Activated B cell treated with CpG ODN at 0.5 μM for 24 hours (primary cell): ENCODE results near the gene LAMB3. TPM values are rescaled to one million over a fixed set of nuclear protein-coding genes. Genes with fewer than 3 reads are reported as not detected.

ENCODE experiments used
- ATAC-seq: fragments of 200-7000 bp; cut with Tn5 transposase; one replicate; pipeline ENCODE4 v1.10.0; 2021; ENCODE audit warnings: low read depth, mild to moderate bottlenecking, moderate library complexity
- CTCF ChIA-PET: fragments of 350-600 bp; sonication (Branson Sonifier 250); formaldehyde crosslinking; loops from one replicate; lab custom pipeline; 2021; ENCODE audit warnings: antibody characterized with exemption; lab: Charles Lee
- POLR2A ChIA-PET: fragments of 350-600 bp; sonication (Branson Sonifier 250); formaldehyde crosslinking; loops from one replicate; lab custom pipeline; 2021; ENCODE audit warnings: antibody characterized with exemption; lab: Charles Lee
- DNase-seq: peaks from one replicate; pipeline ENCODE4 v3.0.0; 2022
- H3K27ac Mint-ChIP-seq: one replicate; pipeline ENCODE4 v1.8.0; 2020; ENCODE audit warnings: mixed read lengths
- H3K27me3 Mint-ChIP-seq: one replicate; pipeline ENCODE4 v1.8.0; 2021; ENCODE audit warnings: mixed read lengths
- H3K36me3 Mint-ChIP-seq: one replicate; pipeline ENCODE4 v1.8.0; 2021; ENCODE audit warnings: low read depth, mixed read lengths
- H3K4me1 Mint-ChIP-seq: one replicate; pipeline ENCODE4 v1.8.0; 2021; ENCODE audit warnings: mixed read lengths
- H3K4me3 Mint-ChIP-seq: one replicate; pipeline ENCODE4 v1.8.0; 2020; ENCODE audit warnings: mild to moderate bottlenecking, mixed read lengths
- H3K9me3 Mint-ChIP-seq: one replicate; pipeline ENCODE4 v1.8.0; 2020; ENCODE audit warnings: mixed read lengths
- intact Hi-C: fragments of 100-400 bp; cut with micrococcal nuclease; formaldehyde crosslinking; loops from one replicate; pipeline ENCODE4 v1.15.1; 2024
- total RNA-seq: library from RNA; stranded (reverse); gene quantifications from 2 replicates; pipeline ENCODE4 v1.2.3, GENCODE V29; 2022
- TF ChIP-seq, protein P1 (sequence below): fragments of 200-600 bp; IDR thresholded peaks from one replicate; pipeline ENCODE4 v1.8.0; 2022; ENCODE audit warnings: antibody characterized with exemption, mild to moderate bottlenecking

LAMB3 gene
- total RNA-seq, 1 donor from 2014 or later = 0.35 TPM

DNA sequence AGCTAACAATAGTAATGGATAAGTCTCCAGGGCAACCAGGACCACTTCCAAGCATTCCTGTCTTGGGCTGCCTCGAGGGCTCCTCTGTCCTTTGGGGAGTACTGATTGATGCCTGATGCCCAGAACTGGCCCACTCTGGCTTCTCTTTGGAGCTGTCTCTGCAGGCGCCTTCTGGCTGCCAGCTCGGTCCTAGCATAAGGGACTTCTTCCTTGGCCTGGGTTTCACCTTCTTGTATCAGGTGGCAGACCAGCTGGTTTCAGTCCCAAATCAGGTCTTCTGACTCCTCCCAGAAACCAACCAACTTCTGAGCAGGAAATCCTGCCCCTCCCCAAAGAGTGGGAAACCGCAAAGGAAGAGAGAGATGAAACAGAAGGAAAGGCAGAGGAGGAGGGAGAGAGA lies 33.6 kb upstream of the LAMB3 start:
- TF ChIP-seq, protein P1, sequence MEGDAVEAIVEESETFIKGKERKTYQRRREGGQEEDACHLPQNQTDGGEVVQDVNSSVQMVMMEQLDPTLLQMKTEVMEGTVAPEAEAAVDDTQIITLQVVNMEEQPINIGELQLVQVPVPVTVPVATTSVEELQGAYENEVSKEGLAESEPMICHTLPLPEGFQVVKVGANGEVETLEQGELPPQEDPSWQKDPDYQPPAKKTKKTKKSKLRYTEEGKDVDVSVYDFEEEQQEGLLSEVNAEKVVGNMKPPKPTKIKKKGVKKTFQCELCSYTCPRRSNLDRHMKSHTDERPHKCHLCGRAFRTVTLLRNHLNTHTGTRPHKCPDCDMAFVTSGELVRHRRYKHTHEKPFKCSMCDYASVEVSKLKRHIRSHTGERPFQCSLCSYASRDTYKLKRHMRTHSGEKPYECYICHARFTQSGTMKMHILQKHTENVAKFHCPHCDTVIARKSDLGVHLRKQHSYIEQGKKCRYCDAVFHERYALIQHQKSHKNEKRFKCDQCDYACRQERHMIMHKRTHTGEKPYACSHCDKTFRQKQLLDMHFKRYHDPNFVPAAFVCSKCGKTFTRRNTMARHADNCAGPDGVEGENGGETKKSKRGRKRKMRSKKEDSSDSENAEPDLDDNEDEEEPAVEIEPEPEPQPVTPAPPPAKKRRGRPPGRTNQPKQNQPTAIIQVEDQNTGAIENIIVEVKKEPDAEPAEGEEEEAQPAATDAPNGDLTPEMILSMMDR = no peak
- no peaks in the 10 kb centered on the region for H3K36me3 Mint-ChIP-seq
- DNase-seq (no peak), ATAC-seq (no peak)
- no peaks in the 10 kb centered on the region for H3K9me3 Mint-ChIP-seq
- H3K27ac Mint-ChIP-seq = no peak overlapping the region
- H3K4me1 Mint-ChIP-seq = no peaks in the 10 kb centered on the region
- ChIA-PET POLR2A (no interaction called here), CTCF (interaction anchor here (1.8 kb wide), 1 partner anchor 10 kb away, joined by 5 read pairs; the partner anchor contains the start of gene G0S2)
- intact Hi-C loops = no loop called here
- peaks cover 20% of the 10 kb centered on the region for H3K27me3 Mint-ChIP-seq
- H3K4me3 Mint-ChIP-seq = no peak overlapping the region

DNA sequence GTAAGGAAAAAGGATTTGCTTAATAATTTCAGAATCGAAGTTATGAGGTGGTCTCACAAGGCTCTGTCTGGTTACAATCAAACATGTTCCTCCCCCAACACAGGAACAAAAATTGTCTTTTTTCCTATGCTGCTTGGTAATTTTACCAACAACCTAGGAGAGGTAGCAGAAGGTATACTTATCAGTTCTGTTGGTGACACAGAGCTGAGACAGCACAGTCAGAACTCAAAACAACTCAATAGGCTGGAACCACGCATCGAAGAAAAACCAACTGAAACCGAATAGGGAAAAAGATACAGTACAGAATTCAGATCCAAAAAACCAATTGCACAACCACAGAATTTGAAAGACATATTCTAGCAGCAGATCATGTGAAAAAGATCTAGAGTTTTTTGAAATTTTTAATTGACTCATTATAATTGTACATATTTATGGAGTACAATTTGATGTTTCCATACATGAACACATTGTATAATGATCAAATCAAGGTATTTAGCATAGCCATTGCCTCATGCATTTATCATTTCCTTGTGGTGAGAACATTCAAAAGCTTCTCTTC lies 26.8 kb upstream of the LAMB3 start:
- intact Hi-C loops = no loop called here
- POLR2A ChIA-PET = no interaction called here
- H3K27ac Mint-ChIP-seq = no peak overlapping the region
- H3K36me3 Mint-ChIP-seq = no peaks in the 10 kb centered on the region
- H3K9me3 Mint-ChIP-seq = no peaks in the 10 kb centered on the region
- no peak for DNase-seq
- H3K4me3 Mint-ChIP-seq = no peak overlapping the region
- TF ChIP-seq, protein P1 = no peak
- CTCF ChIA-PET = no interaction called here
- no peak for ATAC-seq
- peaks cover 60% of the 10 kb centered on the region for H3K27me3 Mint-ChIP-seq
- peaks cover 20% of the 10 kb centered on the region for H3K4me1 Mint-ChIP-seq

GRCh38 chr1:209675565-209676154 lies 23.4 kb upstream of the LAMB3 start:
- peaks cover 54% of the 10 kb centered on the region for H3K27me3 Mint-ChIP-seq
- CTCF ChIA-PET = interaction anchor here (1.0 to 1.4 kb wide), 2 partner anchors 10 to 48 kb away, joined by 3 to 5 read pairs; no protein-coding TSS in a partner anchor
- H3K4me1 Mint-ChIP-seq = peaks cover 37% of the 10 kb centered on the region

GRCh38 chr1:209674957-209675564 lies 22.8 kb upstream of the LAMB3 start, which contains the start of gene G0S2:
Gene G0S2, plus strand, starts transcription at chr1:209675412. Its CDS starts 273 bp downstream, at chr1:209675685.
- DNase-seq = peak; percentile 18
- peaks cover 49% of the 10 kb centered on the region for H3K27me3 Mint-ChIP-seq
- intact Hi-C loops = loop anchor here (5.0 kb wide), 1 partner anchor 72 kb away; no protein-coding TSS in a partner anchor
- TF ChIP-seq, protein P1 = no peak
- peak; percentile 21 for ATAC-seq
- H3K4me1 Mint-ChIP-seq = peaks cover 37% of the 10 kb centered on the region
- CTCF ChIA-PET = interaction anchor here (1.0 to 1.4 kb wide), 2 partner anchors 10 to 48 kb away, joined by 3 to 5 read pairs; no protein-coding TSS in a partner anchor
- H3K27ac Mint-ChIP-seq = peak within 1 kb of the TSS; percentile 72
- H3K36me3 Mint-ChIP-seq = no peaks in the 10 kb centered on the region
- peaks cover 2% of the 10 kb centered on the region for H3K9me3 Mint-ChIP-seq
- peak within 1 kb of the TSS; percentile 75 for H3K4me3 Mint-ChIP-seq
- POLR2A ChIA-PET = no interaction called here

More at GRCh38 chr1:209675565-209676154, 23.4 kb upstream of the LAMB3 start:
- DNase-seq = no peak
- no peak for ATAC-seq
- Mint-ChIP-seq H3K4me3 (peak overlapping the region; percentile 75), H3K9me3 (peaks cover 2% of the 10 kb centered on the region), H3K36me3 (no peaks in the 10 kb centered on the region), H3K27ac (no peak overlapping the region)
- TF ChIP-seq, protein P1 = no peak
- POLR2A ChIA-PET = no interaction called here
- intact Hi-C loops = no loop called here
